ENCODE results near the gene TBC1D22A. TPM values are rescaled to one million over a fixed set of nuclear protein-coding genes. Genes with fewer than 3 reads are reported as not detected.

Gene TBC1D22A
- total RNA-seq, 2 experiments from 2014 or later = 22.3 to 43.9 TPM

DNA sequence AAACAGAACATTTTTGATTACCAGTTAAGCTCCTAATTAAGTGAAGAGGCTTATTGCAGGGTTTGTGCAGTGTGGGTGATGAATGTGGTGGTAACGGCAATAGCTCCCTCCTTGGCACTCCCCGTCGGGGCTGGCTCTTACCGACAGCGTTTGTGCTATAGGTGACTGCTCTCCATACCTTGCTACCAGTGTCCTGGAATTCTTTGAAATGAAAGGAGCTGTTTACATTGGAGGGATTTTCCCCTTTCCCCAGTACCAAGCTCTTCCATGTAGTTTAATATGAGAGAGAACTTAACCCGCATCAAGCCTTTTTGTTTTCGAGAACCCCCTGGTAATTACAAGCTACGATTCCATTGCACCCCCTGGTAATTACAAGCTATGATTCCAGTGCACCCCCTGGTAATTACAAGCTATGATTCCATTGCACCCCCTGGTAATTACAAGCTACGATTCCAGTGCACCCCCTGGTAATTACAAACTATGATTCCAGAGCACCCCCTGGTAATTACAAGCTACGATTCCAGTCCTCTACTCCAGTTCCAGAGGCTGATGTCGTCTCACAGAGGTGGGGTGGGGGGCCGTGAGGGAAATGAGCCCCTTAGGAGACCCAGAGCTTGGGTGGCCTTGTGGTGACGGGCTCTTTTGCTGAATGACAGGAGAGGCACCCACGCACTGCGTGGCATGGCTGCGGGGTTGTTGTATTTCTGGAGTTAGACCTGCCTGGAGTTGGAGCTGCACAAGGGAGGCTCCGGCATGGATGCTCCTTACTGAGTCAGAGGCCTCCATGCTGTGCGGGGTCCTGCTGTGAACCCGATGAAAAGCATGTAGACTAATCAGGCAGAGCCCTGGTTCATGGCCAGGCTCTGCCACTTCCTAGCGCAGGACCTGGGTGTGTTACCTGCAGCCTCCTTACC lies 205.3 kb downstream of the TBC1D22A start:
- intact Hi-C loops (cut with micrococcal nuclease; ENCODE audit: unreplicated experiment) = no loop called here
- no peak overlapping the region for H3K4me2 ChIP-seq (ENCODE audit: low read length)
- H3K4me1 ChIP-seq (ENCODE audit: insufficient read depth, low read length, poor library complexity, severe bottlenecking) = no peaks in the 10 kb centered on the region
- H4K20me1 ChIP-seq (ENCODE audit: insufficient read depth, low read length) = no peaks in the 10 kb centered on the region
- H3K27ac ChIP-seq (ENCODE audit: low read depth, low read length, poor library complexity, severe bottlenecking) = no peak overlapping the region
- no peaks in the 10 kb centered on the region for H3K9me2 ChIP-seq (ENCODE audit: insufficient read depth, low read length)
- no peaks in the 10 kb centered on the region for H3K79me2 ChIP-seq (ENCODE audit: insufficient read depth, low read depth, low read length)
- ChIA-PET POLR2A (interaction anchor here (1.0 kb wide), 1 partner anchor 8 kb away, joined by 3 read pairs; no protein-coding TSS in a partner anchor), CTCF (ENCODE audit: unreplicated experiment) (no interaction called here)
- no peak overlapping the region for H3K4me3 ChIP-seq (ENCODE audit: low read depth, low read length, poor library complexity, severe bottlenecking)
- DNase-seq (ENCODE audit: low spot score) = no peak
- H3K9me3 ChIP-seq (ENCODE audit: low read length) = no peaks in the 10 kb centered on the region
- H3K36me3 ChIP-seq (ENCODE audit: insufficient read depth, low read length) = no peaks in the 10 kb centered on the region
- TF ChIP-seq, protein P1, sequence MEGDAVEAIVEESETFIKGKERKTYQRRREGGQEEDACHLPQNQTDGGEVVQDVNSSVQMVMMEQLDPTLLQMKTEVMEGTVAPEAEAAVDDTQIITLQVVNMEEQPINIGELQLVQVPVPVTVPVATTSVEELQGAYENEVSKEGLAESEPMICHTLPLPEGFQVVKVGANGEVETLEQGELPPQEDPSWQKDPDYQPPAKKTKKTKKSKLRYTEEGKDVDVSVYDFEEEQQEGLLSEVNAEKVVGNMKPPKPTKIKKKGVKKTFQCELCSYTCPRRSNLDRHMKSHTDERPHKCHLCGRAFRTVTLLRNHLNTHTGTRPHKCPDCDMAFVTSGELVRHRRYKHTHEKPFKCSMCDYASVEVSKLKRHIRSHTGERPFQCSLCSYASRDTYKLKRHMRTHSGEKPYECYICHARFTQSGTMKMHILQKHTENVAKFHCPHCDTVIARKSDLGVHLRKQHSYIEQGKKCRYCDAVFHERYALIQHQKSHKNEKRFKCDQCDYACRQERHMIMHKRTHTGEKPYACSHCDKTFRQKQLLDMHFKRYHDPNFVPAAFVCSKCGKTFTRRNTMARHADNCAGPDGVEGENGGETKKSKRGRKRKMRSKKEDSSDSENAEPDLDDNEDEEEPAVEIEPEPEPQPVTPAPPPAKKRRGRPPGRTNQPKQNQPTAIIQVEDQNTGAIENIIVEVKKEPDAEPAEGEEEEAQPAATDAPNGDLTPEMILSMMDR (conservative IDR thresholded peaks at IDR 0.05; ENCODE audit: low read length) = no peak
- no peak for TF ChIP-seq EZH2phosphoT487 (IDR thresholded peaks at IDR 0.05; ENCODE audit: borderline replicate concordance, low read depth, low read length)
- no TSS peak for BruUV-seq (replicated peaks)
- H2AFZ ChIP-seq (ENCODE audit: low read length) = no peak overlapping the region

DNA sequence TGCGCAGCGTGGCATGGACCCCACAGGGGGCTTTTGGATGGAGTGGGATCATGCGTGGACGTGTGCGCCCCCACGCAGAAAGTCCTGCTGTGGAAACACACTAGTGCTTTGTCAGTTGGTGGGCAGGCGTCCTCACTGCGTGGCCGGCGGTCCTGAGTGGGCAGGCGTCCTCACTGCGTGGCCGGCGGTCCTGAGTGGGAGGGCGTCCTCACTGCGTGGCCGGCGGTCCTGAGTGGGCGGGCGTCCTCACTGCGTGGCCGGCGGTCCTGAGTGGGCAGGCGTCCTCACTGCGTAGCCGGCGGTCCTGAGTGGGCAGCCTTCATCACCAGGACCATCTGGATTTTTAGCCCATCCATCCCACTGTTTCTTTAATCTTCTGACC lies 205.9 kb downstream of the TBC1D22A start:
- no peaks in the 10 kb centered on the region for H3K36me3 ChIP-seq (ENCODE audit: insufficient read depth, low read length)
- no peak for DNase-seq (ENCODE audit: low spot score)
- POLR2A ChIA-PET = no interaction called here
- no peak overlapping the region for H3K4me3 ChIP-seq (ENCODE audit: low read depth, low read length, poor library complexity, severe bottlenecking)
- intact Hi-C loops (cut with micrococcal nuclease; ENCODE audit: unreplicated experiment) = no loop called here
- H3K9me2 ChIP-seq (ENCODE audit: insufficient read depth, low read length) = no peaks in the 10 kb centered on the region
- CTCF ChIA-PET (ENCODE audit: unreplicated experiment) = no interaction called here
- TF ChIP-seq, protein P1 (conservative IDR thresholded peaks at IDR 0.05; ENCODE audit: low read length) = no peak
- TF ChIP-seq EZH2phosphoT487 (IDR thresholded peaks at IDR 0.05; ENCODE audit: borderline replicate concordance, low read depth, low read length) = no peak
- H3K79me2 ChIP-seq (ENCODE audit: insufficient read depth, low read depth, low read length) = no peaks in the 10 kb centered on the region
- no peaks in the 10 kb centered on the region for H4K20me1 ChIP-seq (ENCODE audit: insufficient read depth, low read length)
- no peak overlapping the region for H3K4me2 ChIP-seq (ENCODE audit: low read length)
- H3K27ac ChIP-seq (ENCODE audit: low read depth, low read length, poor library complexity, severe bottlenecking) = no peak overlapping the region
- no peaks in the 10 kb centered on the region for H3K4me1 ChIP-seq (ENCODE audit: insufficient read depth, low read length, poor library complexity, severe bottlenecking)
- H3K9me3 ChIP-seq (ENCODE audit: low read length) = no peaks in the 10 kb centered on the region
- H2AFZ ChIP-seq (ENCODE audit: low read length) = no peak overlapping the region
- no TSS peak for BruUV-seq (replicated peaks)

DNA sequence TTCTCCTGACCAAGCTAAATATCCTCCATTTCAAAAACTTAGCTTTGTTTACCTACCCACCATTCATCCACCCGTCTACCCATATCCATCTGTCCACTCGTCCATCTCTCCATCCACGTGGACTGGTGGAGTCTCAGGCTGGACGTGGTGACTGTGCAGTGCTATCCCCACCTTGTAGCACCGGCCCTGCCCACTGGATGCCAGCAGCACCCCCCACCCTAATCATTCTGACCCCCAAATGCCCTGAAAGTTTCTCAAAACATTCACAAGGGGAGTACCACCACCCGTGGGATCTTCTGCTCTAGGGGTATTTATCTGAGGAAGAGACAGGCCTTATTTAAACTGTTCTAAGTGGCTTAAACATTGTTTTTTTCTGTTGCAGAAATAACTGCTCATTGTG lies 206.4 kb downstream of the TBC1D22A start:
- ChIA-PET POLR2A (no interaction called here), CTCF (ENCODE audit: unreplicated experiment) (no interaction called here)
- no TSS peak for BruUV-seq (replicated peaks)
- no peaks in the 10 kb centered on the region for H3K79me2 ChIP-seq (ENCODE audit: insufficient read depth, low read depth, low read length)
- no peaks in the 10 kb centered on the region for H3K4me1 ChIP-seq (ENCODE audit: insufficient read depth, low read length, poor library complexity, severe bottlenecking)
- no peak overlapping the region for H3K27ac ChIP-seq (ENCODE audit: low read depth, low read length, poor library complexity, severe bottlenecking)
- H3K9me2 ChIP-seq (ENCODE audit: insufficient read depth, low read length) = no peaks in the 10 kb centered on the region
- H3K4me3 ChIP-seq (ENCODE audit: low read depth, low read length, poor library complexity, severe bottlenecking) = no peak overlapping the region
- H4K20me1 ChIP-seq (ENCODE audit: insufficient read depth, low read length) = no peaks in the 10 kb centered on the region
- TF ChIP-seq, protein P1 (conservative IDR thresholded peaks at IDR 0.05; ENCODE audit: low read length) = no peak
- no peak for TF ChIP-seq EZH2phosphoT487 (IDR thresholded peaks at IDR 0.05; ENCODE audit: borderline replicate concordance, low read depth, low read length)
- no peaks in the 10 kb centered on the region for H3K36me3 ChIP-seq (ENCODE audit: insufficient read depth, low read length)
- no peak overlapping the region for H2AFZ ChIP-seq (ENCODE audit: low read length)
- DNase-seq (ENCODE audit: low spot score) = no peak
- H3K4me2 ChIP-seq (ENCODE audit: low read length) = no peak overlapping the region
- intact Hi-C loops (cut with micrococcal nuclease; ENCODE audit: unreplicated experiment) = no loop called here
- no peaks in the 10 kb centered on the region for H3K9me3 ChIP-seq (ENCODE audit: low read length)

Data from OCI-LY7 (cell line).